Ureter (tissue), 1 donor: Measurements from ENCODE around the gene IFT81. TPM values are rescaled to one million over a fixed set of nuclear protein-coding genes. Genes with fewer than 3 reads are reported as not detected.
"Not testable (repeated sequence)": the region's sequence is repeated elsewhere in the genome, so short reads cannot be mapped to it uniquely, and the experiment has no call there.

ENCODE experiments used
- DNase-seq: peaks from one replicate; pipeline ENCODE4 v3.0.0-alpha.2; 2020; ENCODE audit warnings: low spot score
- total RNA-seq: library from RNA; stranded (reverse); gene quantifications from one replicate; pipeline ENCODE4 v1.2.4, GENCODE V29; 2023
- donor health status: DM: yes; HTN: yes; CAD: no.

The IFT81 gene
- total RNA-seq, 1 donor from 2014 or later, result 21.9 TPM

- no peak for DNase-seq
Observed at GRCh38 chr12:110203546-110203945, 79.4 kb downstream of the IFT81 start.

GRCh38 chr12:110205931-110206330 lies 81.8 kb downstream of the IFT81 start:
- no peak for DNase-seq

GRCh38 chr12:110211639-110212536 lies 87.7 kb downstream of the IFT81 start:
- not testable (repeated sequence) for DNase-seq

GRCh38 chr12:110217996-110218674 lies 94.0 kb downstream of the IFT81 start:
- no peak for DNase-seq

GRCh38 chr12:110222027-110222426 lies 97.9 kb downstream of the IFT81 start:
- DNase-seq, result no peak

GRCh38 chr12:110222433-110222832 lies 98.3 kb downstream of the IFT81 start:
- DNase-seq, result no peak

- DNase-seq, result no peak
Observed at GRCh38 chr12:110223777-110224378, 99.7 kb downstream of the IFT81 start.

- no peak for DNase-seq
Observed at GRCh38 chr12:110224379-110225304, 100.5 kb downstream of the IFT81 start.

- no peak for DNase-seq
Observed at GRCh38 chr12:110227138-110227537, 103.0 kb downstream of the IFT81 start.

GRCh38 chr12:110228348-110228747 lies 104.2 kb downstream of the IFT81 start:
- not testable (repeated sequence) for DNase-seq

GRCh38 chr12:110228756-110229155 lies 104.6 kb downstream of the IFT81 start:
- DNase-seq, result no peak

- no peak for DNase-seq
Observed at GRCh38 chr12:110229409-110229808, 105.3 kb downstream of the IFT81 start.

GRCh38 chr12:110230655-110231054 lies 106.5 kb downstream of the IFT81 start:
- DNase-seq, result no peak

- DNase-seq, result no peak
Observed at GRCh38 chr12:110233212-110233903, 109.2 kb downstream of the IFT81 start.

GRCh38 chr12:110234331-110234751 lies 110.2 kb downstream of the IFT81 start:
- DNase-seq, result no peak

- DNase-seq, result no peak
Observed at GRCh38 chr12:110234755-110235154, 110.6 kb downstream of the IFT81 start.

- DNase-seq, result no peak
Observed at GRCh38 chr12:110235383-110235782, 111.2 kb downstream of the IFT81 start.

- DNase-seq, result no peak
Observed at GRCh38 chr12:110243227-110243626, 119.1 kb downstream of the IFT81 start.

GRCh38 chr12:110244372-110244771 lies 120.2 kb downstream of the IFT81 start:
- no peak for DNase-seq

- DNase-seq, result no peak
Observed at GRCh38 chr12:110244829-110245228, 120.7 kb downstream of the IFT81 start.

GRCh38 chr12:110245369-110245772 lies 121.2 kb downstream of the IFT81 start:
- no peak for DNase-seq
